GM19238 (cell line): ENCODE measurements around the gene COL3A1.

Experiments
- DNase-seq: peaks from one replicate; pipeline ENCODE4 v3.0.0; 2011; ENCODE audit warnings: low spot score; ENCODE audit not compliant: insufficient read length

Gene COL3A1

DNA sequence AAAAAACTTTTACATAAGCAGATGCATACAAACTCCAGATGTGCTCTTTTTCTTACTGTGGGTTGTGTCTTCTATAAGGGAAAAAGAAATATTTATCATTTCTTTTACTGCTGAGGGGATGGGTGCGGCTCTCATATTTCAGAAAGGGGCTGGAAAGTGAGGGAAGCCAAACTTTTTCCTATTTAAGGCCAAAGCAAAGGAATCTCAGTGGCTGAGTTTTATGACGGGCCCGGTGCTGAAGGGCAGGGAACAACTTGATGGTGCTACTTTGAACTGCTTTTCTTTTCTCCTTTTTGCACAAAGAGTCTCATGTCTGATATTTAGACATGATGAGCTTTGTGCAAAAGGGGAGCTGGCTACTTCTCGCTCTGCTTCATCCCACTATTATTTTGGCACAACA is at the start of gene COL3A1:
Gene COL3A1 (plus strand): TSS at position 210 of the 400 bp plus-strand sequence. CDS start 117 bp downstream, at position 327.
- DNase-seq: no peak

DNA sequence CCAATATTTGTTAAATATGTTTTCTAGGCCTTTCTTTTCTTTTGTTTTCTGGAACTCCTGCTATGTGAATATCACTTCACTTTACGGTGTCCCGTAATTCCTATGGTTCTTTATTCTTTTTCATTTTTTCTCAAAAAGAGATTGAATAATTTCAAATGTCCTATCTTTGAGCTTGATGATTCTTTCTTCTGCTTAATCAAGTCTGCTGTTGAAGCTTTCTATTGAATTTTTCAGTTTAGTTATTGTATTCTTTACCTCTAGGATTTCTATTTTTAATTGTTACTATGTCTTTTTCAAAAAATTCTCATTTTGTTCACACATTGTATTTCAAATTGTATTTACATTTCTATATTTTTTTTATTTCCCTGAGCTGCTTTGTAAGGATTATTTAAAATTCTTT is 45.5 kb upstream of the COL3A1 start:
- no peak for DNase-seq

DNA sequence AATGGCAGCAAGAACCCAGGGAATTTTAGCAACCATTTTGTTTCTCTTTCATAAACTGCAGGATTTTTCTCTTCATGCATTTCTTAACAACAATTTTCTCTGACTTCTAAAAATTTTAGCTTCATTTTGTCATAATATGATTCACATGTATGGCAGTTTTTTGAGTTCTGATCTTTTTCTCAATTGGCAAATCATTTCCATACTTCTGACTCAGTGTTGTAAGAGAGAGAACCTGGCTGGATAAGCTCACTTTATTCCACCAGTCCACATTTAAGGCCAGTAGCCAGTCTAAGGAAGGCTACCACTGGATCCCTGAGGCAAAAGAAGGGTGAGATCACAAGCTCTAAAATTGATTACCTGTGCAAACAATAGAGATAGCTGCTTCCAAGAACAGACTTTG is 42.8 kb upstream of the COL3A1 start:
- no peak for DNase-seq

DNA sequence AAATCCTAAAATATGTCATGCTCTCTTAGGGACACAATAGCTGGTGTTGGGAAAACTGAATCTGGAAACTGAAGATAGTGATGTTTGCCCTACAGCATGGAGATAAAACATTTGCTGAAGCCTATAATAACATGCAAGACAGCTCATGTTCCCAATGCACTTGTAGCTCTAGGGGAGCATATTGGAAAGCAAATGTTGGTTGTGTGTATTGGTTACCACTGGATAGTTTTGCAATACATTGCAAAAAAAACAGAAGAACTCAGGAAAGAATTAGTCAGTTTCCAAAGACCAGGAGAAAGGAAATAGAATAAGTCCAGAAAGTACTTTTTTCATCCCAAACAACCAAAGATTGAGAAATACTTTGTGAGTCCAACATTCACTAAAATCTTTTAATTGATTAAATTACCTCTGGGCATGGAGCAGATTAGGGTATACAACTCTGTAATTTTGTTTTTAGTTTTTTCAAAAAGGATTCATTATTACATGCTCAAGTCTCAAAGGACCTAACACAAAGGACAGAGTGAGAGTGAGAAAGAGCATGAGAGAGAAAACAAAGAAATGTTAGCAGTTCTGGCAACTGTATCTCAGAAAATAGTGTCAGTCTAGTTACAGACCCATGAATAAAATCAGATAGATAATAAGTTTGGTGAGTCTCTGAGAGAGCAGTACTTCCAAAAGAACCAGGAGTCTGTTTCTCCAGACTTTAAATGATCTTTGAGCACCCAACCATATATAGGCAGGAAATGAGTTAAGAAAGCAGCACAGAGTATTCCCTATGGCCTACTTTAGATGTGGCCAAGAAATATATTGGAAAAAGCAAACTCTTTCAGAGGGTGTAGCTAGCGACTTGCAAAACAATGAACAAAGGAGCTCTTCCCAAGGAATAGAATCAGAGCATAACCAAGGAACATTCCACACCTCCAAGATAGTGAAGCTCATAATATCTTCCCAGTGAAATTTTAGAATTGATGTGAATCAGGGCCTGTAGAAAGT is 36.6 kb upstream of the COL3A1 start:
- no peak for DNase-seq

DNA sequence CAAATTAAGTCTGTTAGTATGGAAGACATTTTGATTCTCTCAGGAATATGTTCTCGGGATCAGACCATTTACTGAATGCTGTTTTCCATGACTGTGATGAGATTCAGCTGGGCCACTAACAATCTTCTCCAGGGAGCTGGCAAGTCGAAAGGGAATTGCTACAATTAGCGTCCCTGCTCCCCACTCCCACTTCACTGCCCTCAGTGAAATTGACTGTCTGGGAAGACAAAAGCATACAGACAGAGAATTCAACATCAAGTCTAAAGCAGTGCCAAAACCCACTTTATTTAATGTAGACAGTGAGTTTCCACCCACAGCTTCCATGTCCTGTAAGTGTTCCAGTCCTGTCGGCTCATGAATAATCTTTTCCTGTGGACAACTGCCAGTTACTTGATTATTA is 34.0 kb upstream of the COL3A1 start:
- no peak for DNase-seq

DNA sequence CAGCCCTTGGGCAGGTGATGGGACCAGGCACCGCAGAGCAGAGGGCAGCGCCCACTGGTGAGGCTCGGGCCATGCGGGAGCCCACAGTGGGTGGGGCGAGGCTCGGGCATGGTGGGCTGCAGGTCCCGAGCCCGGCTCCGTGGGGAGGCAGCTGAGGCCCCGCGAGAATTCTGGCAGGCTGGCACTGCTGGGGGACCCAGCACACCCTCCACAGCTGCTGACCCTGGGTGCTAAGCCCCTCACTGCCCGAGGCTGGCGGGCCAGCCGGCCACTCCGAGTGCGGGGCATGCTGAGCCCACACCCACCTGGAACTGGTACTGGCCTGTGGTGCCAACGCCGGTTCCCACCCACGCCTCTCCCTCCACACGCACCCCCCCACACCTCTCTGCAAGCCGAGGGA is 29.7 kb upstream of the COL3A1 start:
- DNase-seq: no peak

DNA sequence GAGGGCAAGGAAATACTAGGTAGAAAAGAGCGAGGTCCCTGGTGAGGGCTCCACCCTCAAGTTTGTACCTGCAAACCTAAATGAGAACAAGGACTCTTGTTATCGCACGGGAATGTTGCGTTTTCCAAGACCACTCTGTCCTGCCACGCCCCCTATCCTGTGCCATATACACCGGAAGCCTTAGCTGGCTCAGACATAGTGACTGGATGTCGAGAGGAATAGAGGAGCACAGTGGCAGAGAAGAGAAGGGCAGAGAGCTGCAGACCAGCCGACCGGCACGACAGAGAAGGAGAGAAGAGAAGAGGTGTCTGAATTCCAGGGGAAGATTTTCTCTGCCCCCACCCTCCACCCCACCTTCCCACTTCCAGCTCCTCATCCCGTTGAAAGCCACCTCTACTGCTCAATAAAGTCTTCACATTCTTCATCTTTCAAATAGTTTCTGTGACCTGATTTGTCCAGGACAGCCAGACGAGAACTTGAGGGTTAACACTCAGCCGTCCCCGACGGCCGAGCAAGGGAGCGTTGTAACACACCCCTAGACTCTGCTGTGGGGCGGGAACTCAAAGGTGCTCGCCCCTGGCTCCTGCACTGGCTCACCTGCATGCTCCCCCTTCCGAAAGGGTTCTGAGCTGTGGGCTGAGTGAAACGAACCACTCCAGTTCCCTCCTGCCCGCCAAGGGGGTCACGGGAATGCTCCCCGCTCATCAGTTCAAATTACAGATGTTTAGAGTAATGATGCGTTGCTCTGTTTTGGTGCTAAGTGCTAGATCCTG is 24.9 kb upstream of the COL3A1 start:
- DNase-seq: no peak

DNA sequence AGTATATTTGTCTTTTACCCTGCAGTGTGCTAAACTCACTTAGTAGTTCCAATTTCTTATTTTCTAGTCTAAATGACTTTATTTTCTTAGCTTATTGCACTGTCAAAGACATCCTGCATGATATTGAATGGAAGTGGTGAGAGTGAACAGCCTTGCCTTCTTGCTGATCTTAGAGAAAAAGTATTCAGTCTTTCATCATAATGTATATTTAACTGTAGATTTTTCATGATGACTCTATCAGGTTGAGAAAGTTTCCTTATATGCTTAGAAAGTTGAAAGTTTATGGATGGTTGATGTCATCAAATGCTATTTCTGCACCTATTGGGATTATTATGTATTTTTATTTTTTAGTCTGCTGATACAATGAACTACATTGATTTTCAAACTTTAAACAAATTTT is 21.3 kb upstream of the COL3A1 start:
- no peak for DNase-seq

DNA sequence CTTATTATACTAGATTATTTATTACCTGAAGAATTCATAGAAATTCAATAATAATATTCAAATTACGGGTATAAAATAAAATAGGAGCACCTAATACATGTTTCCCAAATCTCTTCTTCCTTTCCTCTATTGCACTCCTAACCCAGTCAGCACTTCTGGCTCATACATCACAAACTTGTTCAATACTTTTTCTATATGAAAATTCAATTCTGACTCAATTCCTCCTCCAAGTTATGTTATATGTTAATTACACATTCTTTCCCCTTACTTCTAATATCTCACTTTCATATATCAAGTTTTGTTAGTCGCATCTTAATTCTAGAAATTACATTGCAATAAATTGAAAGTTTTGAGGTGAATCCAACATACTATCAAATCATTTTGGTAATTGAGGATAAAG is 17.9 kb upstream of the COL3A1 start:
- DNase-seq: no peak

DNA sequence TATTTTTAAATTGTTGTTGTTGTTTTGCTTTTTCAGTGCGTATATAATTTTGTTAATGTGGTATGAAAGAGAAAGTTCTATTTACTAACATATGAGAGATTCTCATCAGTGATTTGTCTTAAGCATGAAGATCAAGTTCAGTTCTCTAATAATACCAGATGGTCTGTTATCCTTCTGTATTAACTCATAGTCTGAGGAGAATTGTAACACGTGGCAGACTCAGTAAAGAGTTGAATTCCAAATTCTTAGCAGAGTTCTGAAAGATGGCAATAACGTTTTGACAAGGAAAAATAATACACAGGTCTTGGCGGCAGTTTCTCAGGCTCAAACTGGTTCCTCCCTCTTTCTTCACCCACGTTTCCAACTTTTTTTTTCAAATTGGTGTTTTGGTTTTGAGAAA is 17.2 kb upstream of the COL3A1 start:
- no peak for DNase-seq

DNA sequence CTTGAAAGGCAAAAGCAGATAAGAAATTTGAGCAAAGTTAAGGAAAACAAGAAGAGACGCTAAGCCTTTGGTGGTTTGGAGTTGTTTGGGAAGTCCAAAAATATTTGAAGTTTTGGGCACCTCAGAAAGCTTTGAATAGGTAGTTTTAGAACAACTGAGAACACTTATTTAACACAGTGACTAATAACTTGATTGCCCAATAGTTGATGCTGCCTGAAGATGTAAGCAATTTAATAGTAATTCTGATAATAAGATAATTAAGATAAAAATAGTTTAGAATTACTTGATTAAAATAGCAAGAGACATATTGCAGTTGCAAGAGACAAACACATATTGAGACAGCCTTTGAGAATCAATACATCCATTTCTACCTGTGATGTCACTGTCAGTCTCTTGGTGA is 16.5 kb upstream of the COL3A1 start:
- no peak for DNase-seq

DNA sequence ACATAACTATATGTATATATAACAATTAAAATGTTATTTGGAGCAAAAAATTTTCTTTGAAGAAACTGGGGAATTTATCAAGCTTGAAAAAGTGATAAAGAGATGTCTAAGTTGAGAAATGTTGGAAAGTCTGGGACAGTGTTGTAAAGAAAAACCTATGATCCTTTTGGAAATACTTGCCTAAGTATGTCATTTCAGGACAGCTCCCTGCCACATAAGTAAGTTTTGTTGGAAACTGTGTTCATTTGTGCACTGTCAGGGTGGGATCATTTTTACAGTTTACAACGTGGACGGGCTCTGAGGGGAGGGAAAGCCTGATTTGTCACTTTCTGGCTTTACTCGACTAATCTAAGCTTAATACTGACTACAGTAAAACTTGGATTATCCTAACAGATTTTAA is 10.4 kb upstream of the COL3A1 start:
- no peak for DNase-seq

DNA sequence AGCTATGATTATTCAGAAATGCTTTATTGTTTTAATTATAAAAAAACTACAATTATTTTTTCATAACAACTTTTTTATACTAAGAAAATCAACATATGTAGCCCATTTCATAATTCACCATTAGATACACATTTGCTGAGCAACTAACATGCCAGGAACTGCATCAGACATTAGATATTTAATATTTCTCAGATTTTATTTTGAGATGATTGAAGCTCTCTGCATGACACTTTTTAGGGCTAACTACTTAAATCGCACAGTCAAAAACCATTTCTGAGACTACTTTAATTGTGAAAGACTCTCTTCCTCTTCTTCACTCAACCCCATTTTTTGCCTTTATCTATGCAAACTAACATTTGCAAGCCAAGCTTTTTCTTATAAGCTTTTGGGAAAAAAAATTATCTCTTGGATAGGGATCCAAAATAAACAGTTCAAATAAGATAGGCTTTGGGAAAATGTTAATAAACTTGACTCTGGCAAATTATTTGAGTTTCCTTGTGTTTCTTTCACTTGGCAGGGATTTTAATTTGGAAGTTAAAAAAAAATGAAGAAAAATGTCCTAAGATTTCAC is 9.1 kb upstream of the COL3A1 start:
- DNase-seq: no peak

DNA sequence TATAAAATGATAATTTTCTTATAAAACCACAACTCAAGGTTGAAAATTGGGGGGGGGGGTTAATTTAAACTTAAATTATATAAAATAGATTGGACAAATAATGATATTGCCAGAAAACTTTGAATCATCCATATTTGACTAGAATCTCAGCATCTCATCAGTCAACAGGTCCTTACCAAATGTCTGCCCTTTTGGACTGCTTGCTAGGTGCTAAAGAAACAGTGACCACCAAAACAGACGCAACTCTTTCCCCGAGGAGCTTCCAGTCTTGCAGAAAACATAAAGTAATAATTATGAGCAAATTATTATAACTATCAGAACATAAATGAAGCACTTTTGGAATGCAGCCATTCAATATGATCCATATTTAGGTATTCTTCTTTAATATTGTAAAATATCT is 8.6 kb upstream of the COL3A1 start:
- DNase-seq: no peak

DNA sequence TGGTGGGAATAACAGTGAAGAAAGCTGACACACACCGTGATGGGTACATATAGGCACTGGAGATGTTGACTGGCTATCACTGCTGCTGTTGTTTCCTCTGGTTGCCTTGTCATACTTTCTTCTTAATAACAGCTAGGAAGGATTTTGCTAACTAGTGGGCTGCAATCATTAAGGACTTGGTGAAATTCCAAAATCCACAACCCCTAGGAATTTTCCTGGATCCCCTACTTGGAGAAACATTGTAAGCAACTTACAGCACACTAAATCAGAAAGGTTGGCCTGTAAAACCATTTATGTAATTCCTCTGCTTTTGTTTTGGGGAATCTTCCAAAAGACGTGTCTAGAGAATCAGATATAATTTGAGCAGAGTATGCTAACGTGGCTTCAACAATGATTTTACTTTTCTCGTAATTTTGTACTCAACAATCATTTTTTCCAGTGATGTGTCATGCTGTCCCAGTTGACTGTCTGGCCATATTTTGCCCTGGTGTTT is 8.0 kb upstream of the COL3A1 start:
- no peak for DNase-seq

DNA sequence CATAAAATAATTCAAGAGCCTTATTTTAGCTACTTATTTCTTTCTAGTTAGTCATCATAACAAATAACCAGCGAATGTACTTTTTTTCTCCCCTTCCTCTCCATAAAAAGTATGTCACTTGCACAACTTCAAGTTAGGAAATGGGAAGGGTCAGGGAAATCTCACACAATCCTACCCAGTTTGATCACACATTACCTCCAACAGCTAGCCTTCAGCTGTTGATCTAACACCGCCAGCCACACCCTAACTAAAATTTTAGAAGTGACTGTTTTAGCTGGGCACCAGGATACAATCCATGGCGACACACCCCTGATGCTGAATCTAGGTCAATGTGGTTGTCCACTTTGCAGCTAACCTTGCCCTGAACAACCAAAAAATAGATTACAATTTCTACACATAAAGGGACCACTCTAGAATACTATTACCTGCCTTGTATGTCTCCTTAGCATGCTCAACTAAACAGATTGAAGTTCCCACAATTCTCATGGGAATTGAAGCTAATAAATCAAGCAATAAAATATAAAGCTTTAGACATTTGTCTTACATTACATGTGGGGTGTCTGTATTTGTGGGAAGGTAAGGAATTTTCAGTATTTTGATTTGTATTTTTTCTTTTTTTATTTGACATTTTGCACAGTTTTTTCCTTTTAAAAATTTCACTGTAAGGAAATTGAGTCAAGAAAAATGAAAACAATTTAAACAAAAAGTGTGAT is 7.3 kb upstream of the COL3A1 start:
- DNase-seq: no peak

DNA sequence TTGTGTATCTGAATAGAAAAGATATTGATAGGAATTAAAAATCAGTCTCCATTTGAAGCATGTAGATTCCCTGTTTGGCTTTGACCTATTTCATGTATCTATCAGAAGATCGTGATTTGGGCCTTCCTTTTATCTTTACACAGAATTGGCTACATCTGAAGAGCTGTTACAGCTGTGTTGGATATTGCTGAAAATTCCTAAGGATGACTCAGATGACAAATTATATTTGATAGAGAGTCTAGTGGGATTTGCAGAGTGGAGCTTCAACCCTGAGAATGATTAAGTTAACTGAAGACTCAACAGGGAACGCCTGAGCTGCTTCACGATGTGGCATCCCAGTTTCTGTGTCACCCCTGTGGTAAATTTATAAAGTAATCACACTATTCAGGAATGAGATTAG is 4.9 kb upstream of the COL3A1 start:
- DNase-seq: no peak

DNA sequence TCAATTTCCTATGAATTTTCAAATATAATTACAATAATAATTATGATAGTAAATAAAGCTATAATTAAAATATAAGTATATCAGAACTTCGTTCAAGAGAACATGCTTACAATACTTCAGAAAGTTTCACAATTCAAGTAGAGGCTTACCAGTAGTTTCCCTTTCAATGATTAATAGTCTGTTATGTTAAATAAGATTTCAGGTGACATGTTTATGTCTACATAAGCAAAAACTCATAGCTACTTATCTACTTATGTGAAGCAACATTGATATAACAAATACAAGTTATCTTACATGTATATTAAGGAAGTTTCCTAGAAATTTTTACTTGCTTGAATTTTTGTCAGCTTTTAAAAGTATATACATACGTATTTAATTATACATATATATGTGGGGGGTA is 4.5 kb upstream of the COL3A1 start:
- DNase-seq: no peak

DNA sequence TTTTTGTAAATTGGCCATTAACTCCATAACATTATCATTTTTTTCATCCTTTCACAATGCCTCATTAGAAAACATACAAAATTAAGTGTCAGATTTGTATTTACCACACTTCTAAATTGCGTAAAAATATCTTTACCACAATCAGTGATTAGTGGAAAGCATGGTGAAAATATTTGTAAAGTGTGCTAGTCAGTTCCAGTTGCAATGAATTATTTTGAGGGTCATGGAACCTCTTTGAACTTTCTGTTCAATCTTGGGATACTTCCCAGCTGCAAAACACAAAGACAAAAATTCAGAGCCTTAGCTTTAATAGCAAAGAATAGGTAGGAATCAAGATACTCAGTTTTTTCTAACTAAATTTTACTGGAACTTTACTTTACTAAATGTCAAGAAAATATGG is 4.0 kb upstream of the COL3A1 start:
- no peak for DNase-seq

DNA sequence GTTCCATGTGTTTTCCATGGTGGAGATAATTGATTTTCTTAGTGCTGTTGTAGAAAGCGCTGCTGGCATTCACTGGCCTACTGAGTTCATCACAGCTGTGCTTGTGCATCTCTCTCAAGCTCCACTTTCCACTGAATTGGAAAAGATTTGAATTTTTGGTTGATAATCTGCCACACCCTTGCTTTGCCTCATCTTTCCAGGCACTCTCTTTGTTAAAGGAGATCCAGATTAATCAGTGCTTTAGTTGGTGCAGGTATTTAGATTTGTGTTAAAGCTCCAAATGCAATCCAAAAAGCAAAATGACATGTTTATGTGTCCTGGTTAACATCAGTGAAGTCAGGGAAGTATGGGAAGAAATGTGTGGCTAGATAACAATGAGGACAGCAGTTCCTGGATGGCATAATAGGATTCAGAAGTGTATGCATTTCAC is 2.7 kb upstream of the COL3A1 start:
- no peak for DNase-seq

DNA sequence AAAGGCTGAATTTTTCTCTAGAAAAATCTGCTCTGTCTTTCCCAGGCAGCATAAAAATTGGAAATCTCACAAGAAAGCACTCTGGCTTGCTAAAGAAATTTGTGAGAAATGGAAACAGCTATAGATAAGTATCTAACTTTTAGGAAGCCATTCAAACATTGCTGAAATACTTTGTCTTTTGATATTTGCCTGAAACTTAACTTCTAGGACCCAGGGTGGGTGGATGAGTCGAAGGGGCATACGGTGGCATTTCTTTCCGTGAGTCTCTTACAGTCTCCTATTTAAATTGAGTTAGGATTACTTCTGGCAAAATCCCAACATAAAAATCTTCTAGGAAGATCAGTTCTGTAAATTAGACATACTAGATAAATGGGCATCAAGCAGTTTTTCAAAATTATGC is 532 bp upstream of the COL3A1 start:
- no peak for DNase-seq
